ENCODE data around the gene TMEM63C. TPM values are rescaled to one million over a fixed set of nuclear protein-coding genes. Genes with fewer than 3 reads are reported as not detected.

Gene TMEM63C
- total RNA-seq, 4 donors from 2014 or later = 0.98 to 1.9 TPM; not detected in 2

- Histone ChIP-seq H3K27me3 (no peaks in the 10 kb centered on the region), H3K9me3 (no peaks in the 10 kb centered on the region), H3K4me3 (no peak overlapping the region), H3K4me1 (peaks cover 0 to 6% of the 10 kb centered on the region in 2 donors), H3K36me3 (no peaks in the 10 kb centered on the region), H3K27ac (peak overlapping the region; percentile 22 to 73)
- TF ChIP-seq POLR2A (IDR thresholded peaks at IDR 0.05) (no peak), CTCF (IDR thresholded peaks at IDR 0.05) (no peak)
- no peak for DNase-seq
- intact Hi-C loops (cut with DNase I; ENCODE audit: low total_unique reads) = no loop called here
Observed at GRCh38 chr14:77306416-77306815, 124.8 kb downstream of the TMEM63C start.

- Histone ChIP-seq H3K4me1 (peaks cover 0 to 6% of the 10 kb centered on the region in 2 donors), H3K36me3 (no peaks in the 10 kb centered on the region), H3K27ac (peak overlapping the region; percentile 22 to 73), H3K9me3 (no peaks in the 10 kb centered on the region), H3K27me3 (no peaks in the 10 kb centered on the region), H3K4me3 (no peak overlapping the region)
- no peak for DNase-seq
- TF ChIP-seq POLR2A (IDR thresholded peaks at IDR 0.05) (no peak), CTCF (IDR thresholded peaks at IDR 0.05) (no peak)
- intact Hi-C loops (cut with DNase I; ENCODE audit: low total_unique reads) = no loop called here
Observed at GRCh38 chr14:77306851-77307496, 125.4 kb downstream of the TMEM63C start.

MicroRNAs encoded within 50 kb of the gene (microRNA counts, 767-probe panel; counts per million panel counts)
- microRNA hsa-miR-1260a = 3,987 to 5,835 counts per million in 2 donors

Small RNA genes within 50 kb of the gene (microRNA-seq; reads per million reads assigned to microRNA genes)
- not detected for gene MIR1260A (ENCODE audit: borderline microRNAs expressed, borderline replicate concordance)

Small RNA genes within 50 kb of the gene (small RNA-seq; reads per million reads assigned to genes)
- gene MIR1260A (not detected), gene RF00421 (not detected)

Other genes with a start within 250 kb of the TMEM63C start
- 10 to 100 TPM; 15.6 to 60.8 (median 36.6) TPM for gene IRF2BPL, start 153.1 kb upstream of the TMEM63C start, total RNA-seq
- gene CIPC, start 83.5 kb upstream of the TMEM63C start, total RNA-seq = 10 to 100 TPM in 3 of 4 donors, 1 to 10 TPM in 1; 8.2 to 71.8 (median 28.1) TPM
- gene ZDHHC22, start 40.0 kb upstream of the TMEM63C start, total RNA-seq = not detected
- not detected for gene NGB, start 89.4 kb downstream of the TMEM63C start, total RNA-seq
- gene POMT2, start 139.1 kb downstream of the TMEM63C start, total RNA-seq = 10 to 100 TPM in 3 of 4 donors, 1 to 10 TPM in 1; 2.1 to 72.2 (median 27.9) TPM
- 10 to 100 TPM in 2 of 4 donors, 1 to 10 TPM in 2; 1.8 to 24.4 (median 8.4) TPM for gene GSTZ1, start 139.2 kb downstream of the TMEM63C start, total RNA-seq
- gene TMED8, start 195.3 kb downstream of the TMEM63C start, total RNA-seq = 10 to 100 TPM in 2 of 4 donors, 1 to 10 TPM in 2; 4.4 to 16.6 (median 10.5) TPM
- 1 to 10 TPM in 1 of 4 donors, under 1 TPM in 2, not detected in 1; under 0.01 to 3.1 (median 0.55) TPM for gene SAMD15, start 195.6 kb downstream of the TMEM63C start, total RNA-seq
- under 1 TPM in 2 of 4 donors, not detected in 2; 0.41 to 0.76 TPM for gene NOXRED1, start 241.7 kb downstream of the TMEM63C start, total RNA-seq